Measurements from ENCODE around the gene QSOX1. TPM values are rescaled to one million over a fixed set of nuclear protein-coding genes. Genes with fewer than 3 reads are reported as not detected.

Gene QSOX1
- total and polyA plus RNA-seq, 9 of the 15 experiments (the other 6 are each of a cell fraction or from before 2014, with no cell fraction given), result 4.0 to 53.1 (median 15.0) TPM

DNA sequence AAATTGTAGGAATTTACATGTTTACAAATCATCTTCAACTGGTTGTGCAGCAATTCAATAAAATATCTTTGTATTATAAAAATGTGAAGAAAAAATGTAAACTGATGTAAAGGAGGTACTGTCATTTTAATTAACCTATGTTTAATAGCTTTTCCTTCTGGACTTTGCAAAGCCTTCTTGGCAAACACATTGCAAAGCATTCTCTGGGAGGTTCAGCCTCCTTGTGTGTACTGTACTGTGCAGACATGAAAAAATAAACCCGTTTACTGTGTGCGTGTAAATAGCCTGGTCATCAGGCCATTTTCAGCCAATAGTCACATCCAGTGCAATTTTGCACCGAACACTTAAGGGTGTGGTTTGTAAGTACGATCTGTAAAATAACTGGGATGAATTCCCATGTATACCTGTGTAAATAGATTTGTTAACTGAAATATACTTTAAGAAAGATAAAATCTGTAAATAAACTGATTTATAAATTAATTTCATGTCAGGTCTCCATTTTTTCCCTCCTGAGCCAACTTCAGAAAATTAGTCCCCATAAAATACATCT is 40.2 kb upstream of the QSOX1 start (continued):
- TF ChIP-seq ZNF318 (IDR thresholded peaks at IDR 0.05; ENCODE audit: borderline replicate concordance in 1 of 2, low read depth in 1 of 2) (no peak), BRD4 (IDR thresholded peaks at IDR 0.05) (no peak), SOX6 (IDR thresholded peaks at IDR 0.05) (no peak)

Data from K562 (cell line).